HG02798 (cell line): ENCODE measurements around the gene SH3PXD2A.
"Not testable (repeated sequence)": the region's sequence is repeated elsewhere in the genome, so short reads cannot be mapped to it uniquely, and the experiment has no call there.

Experiments
- ATAC-seq: cut with Tn5 transposase; IDR thresholded peaks from one replicate; pipeline ENCODE4 v1.9.1; 2021; ENCODE audit warnings: mild to moderate bottlenecking; ENCODE audit not compliant: unreplicated experiment, poor library complexity

Gene SH3PXD2A

GRCh38 chr10:103677486-103678177 is 177.7 kb downstream of the SH3PXD2A start:
- ATAC-seq = no peak

GRCh38 chr10:103676851-103677417 is 178.4 kb downstream of the SH3PXD2A start:
- ATAC-seq = no peak

- ATAC-seq = no peak
Observed at GRCh38 chr10:103676058-103676785, 179.2 kb downstream of the SH3PXD2A start.

GRCh38 chr10:103673606-103674005 is 181.8 kb downstream of the SH3PXD2A start:
- no peak for ATAC-seq

- ATAC-seq = no peak
Observed at GRCh38 chr10:103672345-103672744, 183.0 kb downstream of the SH3PXD2A start.

- ATAC-seq = no peak
Observed at GRCh38 chr10:103671126-103671895, 184.1 kb downstream of the SH3PXD2A start.

GRCh38 chr10:103669944-103670343 is 185.4 kb downstream of the SH3PXD2A start:
- ATAC-seq = no peak

- ATAC-seq = no peak
Observed at GRCh38 chr10:103669243-103669929, 186.0 kb downstream of the SH3PXD2A start.

- ATAC-seq = no peak
Observed at GRCh38 chr10:103668351-103669242, 186.8 kb downstream of the SH3PXD2A start.

GRCh38 chr10:103667356-103667755 is 188.0 kb downstream of the SH3PXD2A start:
- no peak for ATAC-seq

- no peak for ATAC-seq
Observed at GRCh38 chr10:103666762-103667150, 188.6 kb downstream of the SH3PXD2A start.

GRCh38 chr10:103666087-103666761 is 189.2 kb downstream of the SH3PXD2A start:
- no peak for ATAC-seq

- ATAC-seq = no peak
Observed at GRCh38 chr10:103665162-103665889, 190.1 kb downstream of the SH3PXD2A start.

- ATAC-seq = no peak
Observed at GRCh38 chr10:103663802-103664201, 191.6 kb downstream of the SH3PXD2A start.

- no peak for ATAC-seq
Observed at GRCh38 chr10:103663236-103663635, 192.1 kb downstream of the SH3PXD2A start.

GRCh38 chr10:103662704-103663103 is 192.7 kb downstream of the SH3PXD2A start:
- not testable (repeated sequence) for ATAC-seq

GRCh38 chr10:103661198-103661950 is 194.0 kb downstream of the SH3PXD2A start:
- ATAC-seq = peak; percentile 44
